NB4 (cell line): ENCODE results near the gene ZNF697.
"Not testable (repeated sequence)": the region's sequence is repeated elsewhere in the genome, so short reads cannot be mapped to it uniquely, and the experiment has no call there.

Experiments
- CTCF ChIP-seq: IDR thresholded peaks from one replicate; pipeline ENCODE4 v1.5.1; 2012; ENCODE audit warnings: low read depth, low read length
- MYC ChIP-seq: IDR thresholded peaks from 2 replicates; pipeline ENCODE4 v1.6.1; 2011; ENCODE audit warnings: low read depth, low read length
- POLR2A ChIP-seq: IDR thresholded peaks from 2 replicates; pipeline ENCODE4 v1.6.1; 2011; ENCODE audit warnings: mild to moderate bottlenecking; ENCODE audit not compliant: insufficient read length; ENCODE audit errors: extremely low read depth

- TF ChIP-seq CTCF, POLR2A, MYC: not testable (repeated sequence)
Measured at GRCh38 chr1:119569930-119570622, 78.0 kb downstream of the ZNF697 start.
